ENCODE data around the gene CIAO2B. TPM values are rescaled to one million over a fixed set of nuclear protein-coding genes. Genes with fewer than 3 reads are reported as not detected.

CIAO2B gene
- 109 and 131 TPM in 2 replicates for total RNA-seq

GRCh38 chr16:66934138-66934838 is at the start of gene CIAO2B:
Gene CIAO2B, minus strand, starts transcription at chr16:66934402. Its CDS starts 38 bp downstream, at chr16:66934364.

DNA sequence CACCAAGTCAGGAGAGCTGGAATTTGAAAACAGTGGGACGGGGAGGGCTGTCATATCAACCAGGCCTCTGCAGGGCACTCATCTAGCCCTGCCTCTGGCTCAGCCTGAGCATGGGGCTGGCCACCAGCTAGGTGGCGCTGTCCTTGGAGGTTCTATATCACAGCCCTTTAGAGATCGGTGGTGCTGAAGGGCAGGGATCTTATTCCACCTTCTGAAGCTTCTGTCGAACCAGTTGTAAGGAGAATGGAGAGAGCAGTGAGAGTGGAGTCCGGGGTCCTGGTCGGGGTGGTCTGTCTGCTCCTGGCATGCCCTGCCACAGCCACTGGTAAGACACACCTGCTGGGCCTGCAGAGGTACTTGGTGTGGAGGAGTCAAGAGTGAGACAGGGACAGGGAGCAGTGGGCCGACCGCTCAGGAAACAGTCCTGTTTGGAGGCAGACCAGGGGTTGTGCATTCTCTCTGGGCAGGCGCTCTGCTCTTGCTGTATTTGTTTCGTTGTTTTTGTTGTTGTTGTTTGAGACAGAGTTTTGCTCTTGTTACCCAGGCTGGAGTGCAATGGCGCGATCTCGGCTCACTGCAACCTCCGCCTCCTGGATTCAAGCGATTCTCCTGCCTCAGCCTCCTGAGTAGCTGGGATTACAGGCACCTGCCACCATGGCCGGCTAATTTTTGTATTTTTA is 27.0 kb upstream of the CIAO2B start, which contains the start of gene CES3:
TSS of gene CES3 (plus strand) at position 202 of the 680 bp plus-strand sequence. CDS start at position 244, 42 bp downstream.

GRCh38 chr16:66935314-66936011 is 1.3 kb upstream of the CIAO2B start, which contains the start of gene CES2:
Gene CES2, plus strand, starts transcription at chr16:66935516. Its CDS starts 120 bp downstream, at chr16:66935636.

DNA sequence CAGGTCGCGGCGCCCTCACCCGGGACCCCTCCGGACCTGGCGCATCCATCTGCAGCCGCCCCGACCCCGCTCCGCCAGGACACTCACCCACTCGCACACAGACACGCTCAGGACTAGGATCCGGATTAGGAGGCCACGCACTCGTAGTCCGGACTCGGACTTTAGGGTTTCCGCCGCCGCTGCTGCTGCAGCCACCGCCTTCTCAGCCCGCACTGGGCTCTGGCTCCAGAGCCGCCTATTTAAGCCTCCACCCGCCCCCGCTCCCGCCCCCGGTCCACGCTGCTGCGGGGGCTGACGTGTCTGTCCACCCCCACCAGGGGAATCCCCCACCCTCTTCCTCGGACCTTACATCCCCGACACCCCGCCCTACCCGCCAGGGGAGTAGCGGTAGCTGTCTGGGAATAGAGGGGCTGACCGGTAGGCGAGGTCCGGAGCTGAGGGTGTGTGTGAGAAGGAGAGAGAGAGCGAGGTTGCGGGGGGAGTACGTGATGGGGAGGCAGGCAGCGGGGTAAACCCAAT is 8.8 kb downstream of the CIAO2B start, which contains the start of gene RRAD:
TSS of gene RRAD (minus strand) at position 214 of the 519 bp plus-strand sequence. CDS start 356 bp downstream, outside the sequence.

GRCh38 chr16:66918803-66919568 is 15.2 kb downstream of the CIAO2B start, which contains the start of gene CDH16:
Gene CDH16, minus strand, starts transcription at chr16:66918885. Its CDS starts 820 bp downstream, at chr16:66918065.

Other genes starting within 250 kb of the CIAO2B start
- 13.0 and 16.0 TPM in 2 replicates for gene CMTM4, start 237.7 kb downstream of the CIAO2B start, total RNA-seq
- 151 and 204 TPM in 2 replicates for gene DYNC1LI2, start 182.8 kb downstream of the CIAO2B start, total RNA-seq
- gene TERB1, start 132.8 kb downstream of the CIAO2B start, total RNA-seq: 0.10 TPM in 1 of 2 replicates, not detected in the other
- gene NAE1, start 103.4 kb downstream of the CIAO2B start, total RNA-seq: 51.9 and 66.2 TPM in 2 replicates
- not detected in 2 replicates for gene CA7, start 90.0 kb downstream of the CIAO2B start, total RNA-seq
- gene PDP2, start 53.9 kb downstream of the CIAO2B start, total RNA-seq: 8.2 and 12.2 TPM in 2 replicates
- not detected in 2 replicates for gene CDH16, start 15.5 kb downstream of the CIAO2B start, total RNA-seq
- under 0.01 and 0.19 TPM in 2 replicates for gene RRAD, start 8.9 kb downstream of the CIAO2B start, total RNA-seq
- 28.5 and 30.4 TPM in 2 replicates for gene CES2, start 1.1 kb upstream of the CIAO2B start, total RNA-seq
- not detected in 2 replicates for gene CES3, start 26.9 kb upstream of the CIAO2B start, total RNA-seq
- 1.9 and 2.0 TPM in 2 replicates for gene CES4A, start 54.2 kb upstream of the CIAO2B start, total RNA-seq
- 78.1 and 101 TPM in 2 replicates for gene CBFB, start 94.7 kb upstream of the CIAO2B start, total RNA-seq
- 14.7 and 15.3 TPM in 2 replicates for gene PHAF1, start 175.5 kb upstream of the CIAO2B start, total RNA-seq
- 2.3 and 2.4 TPM in 2 replicates for gene B3GNT9, start 216.6 kb upstream of the CIAO2B start, total RNA-seq
- 11.9 and 16.0 TPM in 2 replicates for gene TRADD, start 225.5 kb upstream of the CIAO2B start, total RNA-seq
- gene FBXL8, start 225.6 kb upstream of the CIAO2B start, total RNA-seq: 7.1 and 9.5 TPM in 2 replicates
- 1.3 and 1.6 TPM in 2 replicates for gene HSF4, start 230.3 kb upstream of the CIAO2B start, total RNA-seq
- gene NOL3, start 236.1 kb upstream of the CIAO2B start, total RNA-seq: 7.0 and 8.8 TPM in 2 replicates
- 14.1 and 18.3 TPM in 2 replicates for gene MATCAP1, start 249.6 kb upstream of the CIAO2B start, total RNA-seq